ENCODE results near the gene ARHGAP19. TPM values are rescaled to one million over a fixed set of nuclear protein-coding genes. Genes with fewer than 3 reads are reported as not detected.
A peak's percentile ranks its signal among the peaks of the same experiment; 100 is the strongest.

The ARHGAP19 gene
- total and polyA plus RNA-seq, 2 donors (not counting 3 experiments of a cell fraction or from before 2014, with no cell fraction given): 6.8 to 20.0 TPM

- Histone ChIP-seq H2AFZ (ENCODE audit: low read depth, low read length) (peak overlapping the region; percentile 52), H3K27ac (ENCODE audit: insufficient read depth, low read depth, low read length) (no peak overlapping the region), H3K9me1 (replicated peaks; ENCODE audit: control insufficient read depth, extremely low read depth, insufficient read depth, low read length) (no peaks in the 10 kb centered on the region), H3K4me3 (replicated peaks in 1 of 3; ENCODE audit: insufficient read depth in 1 of 3, low read depth in 1 of 3, low read length in 3 of 3) (peak overlapping the region in 1 of 3 experiments; percentile 39), H3K9me3 (replicated peaks; ENCODE audit: control insufficient read depth, insufficient read depth, low read length) (no peaks in the 10 kb centered on the region), H3K27me3 (ENCODE audit: control insufficient read depth in 2 of 2, insufficient read depth in 2 of 2, low read length in 2 of 2) (peaks cover 15 to 20% of the 10 kb centered on the region in 2 experiments), H3K79me2 (ENCODE audit: control insufficient read depth, insufficient read depth, low read length) (no peaks in the 10 kb centered on the region), H3K9ac (replicated peaks; ENCODE audit: extremely low read depth, insufficient read depth, low read length) (no peak overlapping the region), H4K20me1 (replicated peaks; ENCODE audit: control insufficient read depth, extremely low read depth, insufficient read depth, low read length) (no peaks in the 10 kb centered on the region), H3K4me1 (ENCODE audit: control insufficient read depth, extremely low read depth, insufficient read depth, low read length) (no peaks in the 10 kb centered on the region), H3K4me2 (ENCODE audit: insufficient read depth, low read length) (peak overlapping the region; percentile 66), H3K36me3 (ENCODE audit: control insufficient read depth in 2 of 2, extremely low read depth in 1 of 2, insufficient read depth in 2 of 2, low read length in 2 of 2) (no peaks in the 10 kb centered on the region)
- DNase-seq (ENCODE audit: low read depth, low spot score): no peak
- BruUV-seq (replicated peaks): no TSS peak
- ChIA-PET POLR2A (no interaction called here), CTCF (interaction anchor here (0.7 to 6.8 kb wide), 13 partner anchors 8 to 193 kb away, joined by 3 to 110 read pairs (median 6); no protein-coding TSS in a partner anchor)
- no peak for FAIRE-seq
- intact Hi-C loops (cut with micrococcal nuclease) (loop anchor here (5.0 kb wide), 1 partner anchor 123 kb away; no protein-coding TSS in a partner anchor), dilution Hi-C loops (cut with MboI; ENCODE audit: extremely low pct_ligation_motif_present, low sequenced_read_pairs) (no loop called here)
- TF ChIP-seq GATA2 (IDR thresholded peaks at IDR 0.05; ENCODE audit: insufficient read depth, insufficient read length, low read depth, low read length): no peak
- TF ChIP-seq EZH2 (IDR thresholded peaks at IDR 0.05; ENCODE audit: borderline replicate concordance, low read depth, low read length, severe bottlenecking): no peak
- TF ChIP-seq JUN (IDR thresholded peaks at IDR 0.05; ENCODE audit: borderline replicate concordance, insufficient read depth, insufficient read length, low read depth): no peak
- no peak for TF ChIP-seq MYC (IDR thresholded peaks at IDR 0.05; ENCODE audit: low read depth, low read length)
- TF ChIP-seq CTCF (IDR thresholded peaks at IDR 0.05; ENCODE audit: extremely low read depth in 1 of 2, insufficient read depth in 1 of 2, low read depth in 1 of 2, low read length in 2 of 2): no peak
- no peak for TF ChIP-seq MAX (IDR thresholded peaks at IDR 0.05; ENCODE audit: insufficient read depth, insufficient read length)
- no peak for TF ChIP-seq FOS (IDR thresholded peaks at IDR 0.05; ENCODE audit: borderline replicate concordance, insufficient read depth, low read length)
- no peak for TF ChIP-seq POLR2A (IDR thresholded peaks at IDR 0.05; ENCODE audit: low read depth, low read length)
- no peak for TF ChIP-seq POLR2AphosphoS5 (IDR thresholded peaks at IDR 0.05; ENCODE audit: insufficient read depth, low read depth, low read length)
These were observed 96.7 kb downstream of the ARHGAP19 start for GRCh38 chr10:97195706-97196222.

All from endothelial cell of umbilical vein (primary cell).